Measurements from ENCODE around the gene ZSCAN30. TPM values are rescaled to one million over a fixed set of nuclear protein-coding genes. Genes with fewer than 3 reads are reported as not detected.

The ZSCAN30 gene
- total and polyA plus RNA-seq, 10 of the 15 experiments (the other 5 are each of a cell fraction or from before 2014, with no cell fraction given), result 2.7 to 15.7 (median 11.2) TPM

GRCh38 chr18:35240664-35241447 is 49.2 kb downstream of the ZSCAN30 start, which contains the start of gene ZNF397 (continued):
- TF ChIP-seq ZNF207 (IDR thresholded peaks at IDR 0.05; ENCODE audit: borderline replicate concordance) (peak; percentile 52; the same call in 1 of the 2 replicates), ELK1 (IDR thresholded peaks at IDR 0.05; ENCODE audit: low read depth, low read length) (peak; percentile 90), RBBP5 (conservative IDR thresholded peaks at IDR 0.05) (no peak), HCFC1 (IDR thresholded peaks at IDR 0.05; ENCODE audit: low read length) (peak; percentile 42; the same call in 1 of the 2 replicates), GATAD2B (conservative IDR thresholded peaks at IDR 0.05; ENCODE audit: low read depth) (peak; percentile 96), RAD21 (IDR thresholded peaks at IDR 0.05; ENCODE audit: insufficient read depth, low read depth, low read length) (no peak), MAX (IDR thresholded peaks at IDR 0.05; ENCODE audit: low read depth, low read length) (no peak), NR2C2 (IDR thresholded peaks at IDR 0.05; ENCODE audit: borderline replicate concordance, control insufficient read depth, insufficient read length, low read depth) (no peak), PAX5 (IDR thresholded peaks at IDR 0.05; ENCODE audit: borderline replicate concordance, low read depth, low read length) (peak; percentile 85), RB1 (IDR thresholded peaks at IDR 0.05; ENCODE audit: borderline replicate concordance) (peak; percentile 54; the same call in 1 of the 2 replicates), SREBF2 (IDR thresholded peaks at IDR 0.05; ENCODE audit: low read length) (no peak), ZBTB11 (CRISPR knock-in tag; IDR thresholded peaks at IDR 0.05) (0 out of 2 replicates have a peak, but pooled peaks have one; percentile 6), CHD4 (IDR thresholded peaks at IDR 0.05) (no peak), SP1 (IDR thresholded peaks at IDR 0.05; ENCODE audit: low read depth, low read length) (no peak), EZH2 (IDR thresholded peaks at IDR 0.05; ENCODE audit: borderline replicate concordance, control insufficient read depth, low read depth, low read length) (no peak), FOXK2 (IDR thresholded peaks at IDR 0.05) (no peak), RELB (IDR thresholded peaks at IDR 0.05; ENCODE audit: low read depth) (peak; percentile 86), USF1 (IDR thresholded peaks at IDR 0.05; ENCODE audit: borderline replicate concordance, extremely low read length, insufficient read depth, low read depth, low read length) (no peak), IRF4 (IDR thresholded peaks at IDR 0.05; ENCODE audit: low read depth, low read length) (no peak), E2F4 (IDR thresholded peaks at IDR 0.05; ENCODE audit: low read depth, low read length) (no peak), EED (IDR thresholded peaks at IDR 0.05; ENCODE audit: low read depth) (peak; percentile 78; the same call in 1 of the 2 replicates), KLF5 (IDR thresholded peaks at IDR 0.05; ENCODE audit: partially characterized antibody) (peak; percentile 68)

Measured in GM12878 (cell line).